ENCODE data around the gene LIME1. TPM values are rescaled to one million over a fixed set of nuclear protein-coding genes. Genes with fewer than 3 reads are reported as not detected.
A peak's percentile ranks its signal among the peaks of the same experiment; 100 is the strongest.

Gene LIME1
- total and polyA plus RNA-seq, 9 of the 15 experiments (the other 6 are each of a cell fraction or from before 2014, with no cell fraction given), result 0.11 to 17.1 (median 2.8) TPM; not detected in 2

DNA sequence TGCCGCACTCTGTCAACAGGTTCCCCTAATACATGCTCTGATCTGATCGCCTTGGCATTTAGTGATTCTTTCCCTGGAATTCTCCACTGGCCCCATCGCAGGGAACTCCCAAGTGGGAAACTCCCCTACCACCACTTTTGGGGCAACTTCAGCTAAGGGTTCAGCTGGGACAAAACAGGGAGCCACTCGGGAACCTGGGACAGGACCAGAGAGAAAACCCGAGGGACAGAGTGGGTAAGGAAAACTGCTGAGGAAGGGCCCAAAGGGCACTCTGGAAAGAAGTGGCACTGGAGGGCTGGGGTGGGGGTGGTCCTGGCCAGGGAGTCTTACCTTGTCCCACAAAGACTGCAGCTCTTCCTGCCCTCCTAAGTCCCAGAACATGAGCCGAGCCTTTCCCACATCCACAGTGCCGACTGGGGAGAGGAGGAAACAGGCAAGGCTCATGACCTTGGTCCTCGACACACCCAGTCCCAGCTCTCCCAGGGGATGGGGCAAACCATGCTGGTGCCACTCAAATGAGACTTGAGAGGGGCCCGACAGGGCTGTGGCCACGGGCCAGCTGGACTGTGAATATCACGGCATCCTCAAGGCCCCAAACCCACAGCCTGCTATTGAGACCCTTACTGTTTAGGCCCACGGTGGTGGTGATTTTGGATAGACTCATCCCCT is 30.3 kb upstream of the LIME1 start:
- intact Hi-C loops (cut with micrococcal nuclease) (loop anchor here (2.0 to 10.0 kb wide), 5 partner anchors 79 to 251 kb away; partner anchors contain the start of genes PTK6, TPD52L2 and UCKL1), in situ Hi-C loops (cut with MboI) (loop anchor here (5.0 kb wide), 1 partner anchor 156 kb away; the partner anchor contains the start of gene ABHD16B)
- DNase-seq (ENCODE audit: extremely low read depth in 1 of 4, low spot score in 3 of 4) (peak in 2 of 4 experiments; percentile 3 to 4), ATAC-seq (no peak), FAIRE-seq (no peak)
- H3K36me3 ChIP-seq (ENCODE audit: control insufficient read depth, insufficient read depth, low read length), result peaks cover 58% of the 10 kb centered on the region
- POLR2A ChIA-PET, result interaction anchor here (0.5 to 4.0 kb wide), 4 partner anchors 8 to 260 kb away, joined by 3 to 27 read pairs (median 14); partner anchors contain the start of gene TPD52L2
- H2AFZ ChIP-seq (ENCODE audit: low read depth, low read length), result no peak overlapping the region
- peak overlapping the region; percentile 100 for H3K4me3 ChIP-seq
- no peaks in the 10 kb centered on the region for H3K9me1 ChIP-seq (ENCODE audit: control insufficient read depth, insufficient read depth, low read length)
- H3K27ac ChIP-seq (ENCODE audit: extremely low read depth, low read depth, low read length), result peak overlapping the region; percentile 96
- WGBS (ENCODE audit: insufficient coverage, low coverage, missing lambda C conversion rate), result 80% methylated on average over 12 of the region's 12 CpGs
- H3K27me3 ChIP-seq (ENCODE audit: control insufficient read depth in 2 of 2, insufficient read depth in 2 of 2, low read length in 2 of 2), result no peaks in the 10 kb centered on the region
- H4K20me1 ChIP-seq (replicated peaks; ENCODE audit: control insufficient read depth, insufficient read depth, low read length), result peaks cover 22% of the 10 kb centered on the region
- CTCF ChIA-PET (ENCODE audit: low intra/inter-chr PET ratio), result interaction anchor here (2.6 kb wide), 1 partner anchor 158 kb away, joined by 18 read pairs; the partner anchor contains the start of gene TPD52L2
- peaks cover 13 to 71% of the 10 kb centered on the region in 2 experiments for H3K4me1 ChIP-seq (replicated peaks in 1 of 2; ENCODE audit: control insufficient read depth in 2 of 2, insufficient read depth in 2 of 2, low read length in 2 of 2)
- H3K9ac ChIP-seq (ENCODE audit: insufficient read depth in 1 of 2, low read depth in 2 of 2, low read length in 2 of 2), result peak overlapping the region; percentile 90 to 95
- no peaks in the 10 kb centered on the region for H3K9me3 ChIP-seq (replicated peaks; ENCODE audit: control insufficient read depth, insufficient read depth, low read depth, low read length)
- peaks cover 56% of the 10 kb centered on the region for H3K79me2 ChIP-seq (ENCODE audit: control insufficient read depth, insufficient read depth, low read length)
- no peak for TF ChIP-seq TGIF2 (CRISPR knock-in tag; IDR thresholded peaks at IDR 0.05)
- no peak for TF ChIP-seq ZFP1 (CRISPR knock-in tag; IDR thresholded peaks at IDR 0.05)
- no peak for TF ChIP-seq PHF8 (IDR thresholded peaks at IDR 0.05; ENCODE audit: borderline replicate concordance, low read length)
- TF ChIP-seq SREBF1 (IDR thresholded peaks at IDR 0.05; ENCODE audit: borderline replicate concordance, low read depth, low read length), result no peak
- no peak for TF ChIP-seq HDAC3 (IDR thresholded peaks at IDR 0.05; ENCODE audit: borderline replicate concordance, partially characterized antibody)
- TF ChIP-seq ZKSCAN1 (IDR thresholded peaks at IDR 0.05; ENCODE audit: low read depth, low read length), result no peak
- TF ChIP-seq ZNF239 (CRISPR knock-in tag; IDR thresholded peaks at IDR 0.05), result no peak
- TF ChIP-seq ETS2 (tag; IDR thresholded peaks at IDR 0.05; ENCODE audit: borderline replicate concordance, poor library complexity, severe bottlenecking), result no peak
- BruUV-seq (replicated peaks), result TSS peak; percentile 53
- H3K4me2 ChIP-seq (ENCODE audit: insufficient read depth, low read length), result peak overlapping the region; percentile 99
